ENCODE data around the gene NMNAT1. TPM values are rescaled to one million over a fixed set of nuclear protein-coding genes. Genes with fewer than 3 reads are reported as not detected.

Gene NMNAT1
- total RNA-seq, 1 experiment from 2014 or later, result 13.4 TPM

GRCh38 chr1:9900142-9901043, 42.9 kb upstream of the NMNAT1 start:
- TF ChIP-seq EZH2 (IDR thresholded peaks at IDR 0.05; ENCODE audit: low read depth) (no peak), CTCF (conservative IDR thresholded peaks at IDR 0.05) (no peak)
- Histone ChIP-seq H2AFZ (no peak overlapping the region), H3K4me2 (no peak overlapping the region), H3K27ac (no peak overlapping the region), H3K9me3 (ENCODE audit: insufficient read depth, low read depth) (no peaks in the 10 kb centered on the region), H3K9me2 (ENCODE audit: insufficient read depth) (no peaks in the 10 kb centered on the region), H3F3A (ENCODE audit: insufficient read depth, low read depth) (peaks cover 19% of the 10 kb centered on the region), H3K4me3 (no peak overlapping the region), H3K27me3 (ENCODE audit: insufficient read depth, low read depth) (no peaks in the 10 kb centered on the region), H4K20me1 (ENCODE audit: insufficient read depth) (no peaks in the 10 kb centered on the region), H3K4me1 (replicated peaks; ENCODE audit: insufficient read depth) (peaks cover 19% of the 10 kb centered on the region), H3K79me2 (ENCODE audit: low read depth) (no peaks in the 10 kb centered on the region; the same call in 1 of the 2 replicates), H3K36me3 (ENCODE audit: low read depth) (no peaks in the 10 kb centered on the region)
- BruUV-seq (replicated peaks), result no TSS peak
- CTCF ChIA-PET, result no interaction called here
- POLR2A ChIA-PET (ENCODE audit: unreplicated experiment), result no interaction called here
- intact Hi-C loops (cut with micrococcal nuclease; ENCODE audit: unreplicated experiment), result no loop called here
- no peak for DNase-seq

- TF ChIP-seq EZH2 (IDR thresholded peaks at IDR 0.05; ENCODE audit: low read depth) (no peak), CTCF (conservative IDR thresholded peaks at IDR 0.05) (no peak)
- Histone ChIP-seq H3K4me3 (no peak overlapping the region), H2AFZ (no peak overlapping the region), H3K9me3 (ENCODE audit: insufficient read depth, low read depth) (no peaks in the 10 kb centered on the region), H3K79me2 (ENCODE audit: low read depth) (no peaks in the 10 kb centered on the region; the same call in 1 of the 2 replicates), H3K4me1 (replicated peaks; ENCODE audit: insufficient read depth) (peaks cover 13% of the 10 kb centered on the region), H3K9me2 (ENCODE audit: insufficient read depth) (no peaks in the 10 kb centered on the region), H4K20me1 (ENCODE audit: insufficient read depth) (no peaks in the 10 kb centered on the region), H3F3A (ENCODE audit: insufficient read depth, low read depth) (peaks cover 14% of the 10 kb centered on the region), H3K27ac (no peak overlapping the region), H3K36me3 (ENCODE audit: low read depth) (no peaks in the 10 kb centered on the region), H3K4me2 (no peak overlapping the region), H3K27me3 (ENCODE audit: insufficient read depth, low read depth) (no peaks in the 10 kb centered on the region)
- POLR2A ChIA-PET (ENCODE audit: unreplicated experiment), result interaction anchor here (0.7 kb wide), 1 partner anchor 42 kb away, joined by 3 read pairs; the partner anchor contains the start of gene NMNAT1
- CTCF ChIA-PET, result no interaction called here
- DNase-seq, result no peak
- BruUV-seq (replicated peaks), result no TSS peak
- intact Hi-C loops (cut with micrococcal nuclease; ENCODE audit: unreplicated experiment), result no loop called here
Observed at GRCh38 chr1:9901148-9902059, 41.9 kb upstream of the NMNAT1 start.

- no peaks in the 10 kb centered on the region for H3K9me3 ChIP-seq (ENCODE audit: insufficient read depth, low read depth)
- peaks cover 14% of the 10 kb centered on the region for H3F3A ChIP-seq (ENCODE audit: insufficient read depth, low read depth)
- BruUV-seq (replicated peaks), result no TSS peak
- CTCF ChIA-PET, result no interaction called here
- DNase-seq, result no peak
- intact Hi-C loops (cut with micrococcal nuclease; ENCODE audit: unreplicated experiment), result no loop called here
- H3K4me2 ChIP-seq, result no peak overlapping the region
- no peaks in the 10 kb centered on the region for H3K36me3 ChIP-seq (ENCODE audit: low read depth)
- H3K27ac ChIP-seq, result no peak overlapping the region
- peaks cover 13% of the 10 kb centered on the region for H3K4me1 ChIP-seq (replicated peaks; ENCODE audit: insufficient read depth)
- no peak overlapping the region for H2AFZ ChIP-seq
- POLR2A ChIA-PET (ENCODE audit: unreplicated experiment), result no interaction called here
- H3K79me2 ChIP-seq (ENCODE audit: low read depth), result no peaks in the 10 kb centered on the region; the same call in 1 of the 2 replicates
- no peaks in the 10 kb centered on the region for H3K27me3 ChIP-seq (ENCODE audit: insufficient read depth, low read depth)
- H4K20me1 ChIP-seq (ENCODE audit: insufficient read depth), result no peaks in the 10 kb centered on the region
- TF ChIP-seq EZH2 (IDR thresholded peaks at IDR 0.05; ENCODE audit: low read depth) (no peak), CTCF (conservative IDR thresholded peaks at IDR 0.05) (no peak)
- H3K4me3 ChIP-seq, result no peak overlapping the region
- no peaks in the 10 kb centered on the region for H3K9me2 ChIP-seq (ENCODE audit: insufficient read depth)
Observed at GRCh38 chr1:9902060-9902452, 41.2 kb upstream of the NMNAT1 start.

Measured in PC-9 (cell line).